HG03175 (cell line): ENCODE results near the gene TBXAS1.
"Not testable (repeated sequence)": the region's sequence is repeated elsewhere in the genome, so short reads cannot be mapped to it uniquely, and the experiment has no call there.

ENCODE experiments used
- ATAC-seq: cut with Tn5 transposase; IDR thresholded peaks from one replicate; pipeline ENCODE4 v1.9.1; 2021; ENCODE audit warnings: mild to moderate bottlenecking, moderate library complexity; ENCODE audit not compliant: unreplicated experiment

Gene TBXAS1

DNA sequence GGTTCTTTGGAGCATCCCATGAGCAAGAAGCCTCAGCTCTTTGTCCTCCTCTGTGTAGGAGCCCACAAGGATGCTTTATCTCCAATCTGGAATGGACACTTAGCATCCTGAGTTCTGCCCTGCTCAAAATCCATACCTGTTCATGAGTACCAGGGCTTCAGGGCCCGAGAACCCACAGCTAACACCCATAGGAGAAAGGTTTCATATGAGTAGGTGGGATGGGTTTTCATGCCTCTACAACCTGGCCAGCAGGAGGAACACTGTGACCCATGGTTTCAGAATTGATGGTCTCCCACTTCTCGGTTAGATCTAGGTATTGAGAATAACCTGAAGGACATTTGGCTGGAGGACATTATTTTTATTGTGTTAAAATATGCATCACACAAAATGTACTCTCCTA lies 57.8 kb downstream of the TBXAS1 start:
- no peak for ATAC-seq

DNA sequence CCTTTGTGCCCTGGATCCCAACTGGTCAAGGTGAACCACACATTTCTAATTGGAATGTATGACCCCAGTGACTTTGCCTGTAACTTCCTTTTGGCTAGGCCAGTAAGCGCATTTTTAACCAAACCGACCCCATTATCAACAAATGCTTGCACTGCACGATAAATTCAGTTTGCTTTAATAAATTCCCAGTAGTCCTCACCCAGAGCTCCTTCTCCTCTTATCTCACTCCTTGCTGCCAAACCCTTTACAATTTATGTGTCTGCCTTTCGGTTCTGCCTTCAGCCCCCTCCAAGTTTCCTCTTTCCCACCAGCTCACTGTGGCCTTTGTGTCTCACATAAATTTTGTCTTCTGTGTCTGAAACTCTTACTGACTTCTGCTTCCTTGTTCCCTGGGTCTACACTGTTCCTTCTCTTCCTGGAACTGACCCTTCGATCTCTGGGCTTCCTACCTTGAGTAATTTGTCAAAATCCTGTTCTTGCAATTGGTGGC lies 59.0 kb downstream of the TBXAS1 start:
- ATAC-seq, result no peak

DNA sequence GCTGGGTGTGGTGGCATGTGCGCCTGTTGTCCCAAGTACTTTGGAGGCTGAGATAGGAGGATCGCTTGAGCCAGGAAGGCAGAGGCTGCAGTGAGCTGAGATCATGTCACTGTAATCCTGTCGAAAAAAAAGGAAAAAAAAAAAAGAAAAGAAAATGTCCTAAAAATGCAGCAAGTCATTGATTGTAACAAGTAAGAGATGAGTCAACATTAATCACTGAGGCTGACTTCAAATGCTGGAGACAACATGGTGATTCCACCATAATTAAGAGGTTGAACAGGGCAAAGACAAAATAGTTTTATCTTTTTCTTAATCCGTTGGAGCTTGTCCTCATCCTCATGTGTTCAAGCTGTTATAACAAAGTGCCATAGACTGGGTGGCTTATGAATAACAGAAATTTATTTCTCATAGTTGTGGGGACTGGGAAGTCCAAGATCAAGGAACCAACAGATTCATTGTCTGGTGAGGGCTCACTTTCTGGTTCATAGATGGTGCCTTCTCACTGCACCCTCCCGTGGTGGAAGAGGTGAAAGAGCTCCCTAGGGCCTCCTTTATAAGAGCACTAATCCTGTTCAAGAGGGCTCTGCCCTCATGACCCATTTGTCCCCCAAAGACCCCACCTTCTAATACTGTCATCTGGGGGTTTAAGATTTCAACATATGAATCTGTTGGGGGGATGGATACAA lies 60.3 kb downstream of the TBXAS1 start:
- no peak for ATAC-seq

GRCh38 chr7:139893461-139893860 lies 64.4 kb downstream of the TBXAS1 start:
- no peak for ATAC-seq

DNA sequence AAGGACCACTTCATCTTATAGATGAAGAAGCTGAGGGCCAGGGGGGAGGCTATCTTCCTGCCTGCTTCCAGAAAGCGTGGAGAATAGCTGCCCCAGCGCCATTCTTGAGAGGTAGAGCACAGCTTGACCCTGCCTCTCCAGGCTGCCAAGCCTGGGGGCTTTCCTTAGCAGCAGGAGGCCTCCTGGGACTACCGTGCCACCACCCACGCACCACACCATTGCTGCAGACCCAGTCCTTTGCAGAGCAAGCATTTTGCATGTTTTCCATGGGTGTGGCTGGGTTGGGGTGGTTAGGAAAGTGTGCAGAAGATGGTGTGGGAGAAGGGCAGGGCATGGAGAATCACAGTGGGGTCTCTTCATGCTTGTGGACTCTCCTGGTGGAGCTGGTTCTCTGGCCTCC lies 64.9 kb downstream of the TBXAS1 start:
- ATAC-seq, result no peak

DNA sequence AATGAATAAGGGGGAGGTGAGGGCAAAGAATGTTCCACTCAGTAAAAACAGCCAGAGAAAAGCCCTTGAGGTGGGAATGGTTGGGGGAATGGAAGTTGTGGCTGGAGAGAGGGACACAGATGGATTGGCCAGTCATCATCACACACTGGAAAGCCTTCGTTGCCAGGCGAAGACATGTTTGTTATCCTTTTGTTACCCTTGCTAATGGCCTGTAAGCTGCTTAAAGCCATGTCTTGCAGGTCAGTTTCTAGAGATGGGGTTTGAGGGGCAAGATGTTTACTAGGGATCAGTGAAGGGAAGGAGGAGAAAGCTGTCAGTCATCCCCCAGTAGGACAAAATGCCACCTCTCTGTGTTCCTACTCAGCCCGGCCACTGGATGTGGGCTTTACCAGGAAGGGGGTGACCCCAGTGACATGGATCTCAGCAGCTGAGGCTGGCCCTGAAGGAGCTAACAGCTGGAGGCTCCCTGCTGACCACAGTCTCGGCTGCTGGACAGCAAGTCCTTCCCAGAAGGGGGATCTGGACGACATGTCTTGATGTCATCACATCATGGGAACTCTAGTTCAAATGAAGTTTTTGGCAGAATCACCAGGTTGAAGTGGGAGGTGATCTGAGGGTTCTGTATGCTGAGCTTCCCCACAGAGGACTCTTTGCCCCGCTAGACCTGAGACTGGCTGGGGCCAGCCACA lies 66.2 kb downstream of the TBXAS1 start:
- no peak for ATAC-seq

DNA sequence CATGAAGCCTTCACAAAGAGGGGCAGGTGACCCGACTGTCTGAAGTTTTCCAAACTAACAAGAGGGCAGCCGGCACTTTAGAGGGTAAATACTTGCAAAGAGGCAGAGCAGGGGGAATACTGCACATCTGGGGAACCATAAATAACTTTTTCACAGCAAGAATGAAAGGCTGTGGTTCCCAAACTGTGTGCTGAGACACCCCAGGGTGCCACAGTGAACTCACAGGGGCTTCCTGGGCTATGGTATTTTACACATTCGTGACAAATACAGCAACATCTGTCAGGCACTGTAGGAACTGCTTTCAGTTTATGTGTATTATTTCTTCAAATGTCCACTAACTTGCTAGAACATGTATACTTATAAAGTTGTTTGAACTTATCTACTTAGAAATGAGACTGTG lies 67.2 kb downstream of the TBXAS1 start:
- ATAC-seq, result no peak

DNA sequence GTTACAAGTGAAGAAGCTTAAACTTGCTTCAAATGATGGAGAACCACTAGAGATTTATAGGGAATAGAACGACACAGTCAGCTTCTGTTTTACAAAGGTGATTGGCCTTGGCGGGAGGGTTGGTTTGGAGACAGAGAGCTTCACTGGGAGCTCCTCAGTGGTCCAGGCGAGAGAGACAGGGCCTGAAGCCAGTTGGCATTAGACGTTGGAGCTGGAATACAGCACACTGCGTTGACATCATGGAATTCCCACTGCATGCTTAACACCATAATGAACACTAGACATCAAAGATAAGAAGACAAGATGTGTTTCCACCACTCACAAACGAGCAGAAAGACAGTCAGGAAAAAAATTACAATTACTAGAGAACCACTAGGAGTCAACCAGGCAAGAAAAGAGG lies 67.8 kb downstream of the TBXAS1 start:
- ATAC-seq, result no peak

- ATAC-seq, result no peak
Observed at GRCh38 chr7:139897422-139898090, 68.5 kb downstream of the TBXAS1 start.

DNA sequence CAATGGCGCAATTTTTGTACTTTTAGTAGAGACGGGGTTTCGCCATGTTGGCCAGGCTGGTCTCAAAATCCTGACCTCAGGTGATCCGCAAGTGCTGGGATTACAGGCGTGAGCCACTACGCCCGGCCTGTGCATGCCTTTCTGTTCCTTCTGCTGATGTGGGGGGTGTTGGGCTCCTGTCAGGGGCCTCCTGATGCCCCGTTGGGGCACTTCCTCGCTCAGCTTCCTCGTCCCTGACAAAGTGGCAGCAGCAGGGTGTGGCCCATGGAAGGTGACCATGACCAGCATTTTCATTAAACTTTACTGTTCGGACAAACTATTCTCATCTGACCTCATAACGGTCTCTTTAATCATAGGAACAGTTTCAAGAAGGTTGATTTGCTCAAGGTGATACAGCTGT lies 69.4 kb downstream of the TBXAS1 start:
- no peak for ATAC-seq

DNA sequence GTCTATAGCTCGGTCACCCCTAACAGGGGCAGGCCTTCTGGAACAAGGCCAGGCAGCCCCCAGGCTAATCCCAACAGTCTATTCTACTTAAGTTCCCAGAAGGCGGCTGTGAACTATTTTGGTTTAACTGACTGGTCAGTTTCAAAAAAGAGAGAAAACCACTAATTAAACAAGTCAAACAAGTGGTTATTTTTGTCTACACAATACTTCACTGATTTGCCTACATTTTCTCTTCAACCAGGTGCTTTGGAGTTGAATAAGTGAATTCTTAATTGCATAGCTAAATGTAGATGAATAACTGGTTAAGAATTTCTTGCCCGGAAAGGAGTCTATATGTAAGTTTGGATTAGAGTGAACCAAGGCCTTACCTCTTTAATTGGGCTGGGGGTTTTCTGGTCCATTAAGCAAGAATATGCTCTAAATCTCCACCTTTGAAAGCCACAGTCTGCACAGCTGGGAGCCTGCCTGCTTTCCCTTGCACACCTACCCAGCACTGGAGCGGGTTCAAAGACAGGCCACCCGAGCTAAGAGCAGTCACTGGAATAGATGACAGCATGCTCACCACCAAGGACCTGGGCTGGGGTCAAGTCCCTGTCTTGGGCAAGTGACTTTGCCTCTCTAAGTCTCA lies 70.4 kb downstream of the TBXAS1 start:
- no peak for ATAC-seq

DNA sequence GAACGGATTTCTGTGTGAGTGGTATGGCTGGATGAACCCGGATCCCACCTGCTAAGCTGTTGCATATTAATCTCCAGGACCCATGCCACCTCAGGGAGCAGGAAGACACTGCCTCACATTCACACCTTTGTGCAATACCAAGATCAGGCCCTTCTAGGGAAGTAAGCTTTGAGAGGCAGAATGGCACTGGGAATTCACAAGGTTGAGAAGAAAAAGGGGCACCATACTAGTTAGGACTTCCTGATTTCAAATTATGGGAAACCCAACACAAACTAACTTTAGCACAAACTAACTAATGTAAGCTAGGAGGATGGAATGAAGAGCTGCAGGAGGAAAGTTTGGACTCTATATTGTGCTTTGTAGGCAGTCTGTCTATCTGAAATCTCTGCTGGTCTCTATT lies 71.3 kb downstream of the TBXAS1 start:
- no peak for ATAC-seq

DNA sequence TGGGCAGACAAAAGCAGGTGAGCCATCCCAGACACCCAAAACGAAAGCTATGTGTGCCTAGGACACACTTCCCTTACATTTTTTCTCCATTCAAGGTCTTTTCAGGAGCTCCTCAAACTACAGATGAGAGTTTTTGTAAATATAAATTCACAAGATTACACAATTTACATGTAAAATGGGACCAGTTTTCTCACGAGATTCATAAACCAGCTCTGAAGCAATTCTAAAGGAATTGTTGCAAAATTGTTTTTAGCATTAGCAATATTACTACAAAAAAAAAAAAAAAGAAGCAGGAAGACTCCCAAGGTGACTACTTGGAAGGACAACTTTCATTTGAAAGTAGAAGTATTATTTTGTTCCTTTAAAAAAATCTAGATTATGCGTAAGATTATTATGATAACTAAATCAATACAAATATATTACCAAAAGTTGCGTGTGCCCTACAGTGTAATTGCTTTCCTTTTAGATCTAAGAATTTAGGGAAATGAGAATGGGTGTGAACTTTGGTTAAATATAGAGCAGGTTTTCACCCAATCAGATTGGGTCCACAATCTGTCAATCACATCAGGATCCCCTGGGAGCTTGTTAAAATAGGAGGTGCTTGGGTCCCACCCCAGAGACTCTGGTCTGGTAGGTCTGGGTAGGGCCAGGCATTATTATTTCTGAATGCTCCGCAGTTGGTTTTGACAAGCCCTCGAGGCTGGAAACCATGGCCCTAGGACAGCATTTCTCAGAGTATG lies 72.2 kb downstream of the TBXAS1 start:
- no peak for ATAC-seq

- no peak for ATAC-seq
Observed at GRCh38 chr7:139901901-139902300, 72.8 kb downstream of the TBXAS1 start.

DNA sequence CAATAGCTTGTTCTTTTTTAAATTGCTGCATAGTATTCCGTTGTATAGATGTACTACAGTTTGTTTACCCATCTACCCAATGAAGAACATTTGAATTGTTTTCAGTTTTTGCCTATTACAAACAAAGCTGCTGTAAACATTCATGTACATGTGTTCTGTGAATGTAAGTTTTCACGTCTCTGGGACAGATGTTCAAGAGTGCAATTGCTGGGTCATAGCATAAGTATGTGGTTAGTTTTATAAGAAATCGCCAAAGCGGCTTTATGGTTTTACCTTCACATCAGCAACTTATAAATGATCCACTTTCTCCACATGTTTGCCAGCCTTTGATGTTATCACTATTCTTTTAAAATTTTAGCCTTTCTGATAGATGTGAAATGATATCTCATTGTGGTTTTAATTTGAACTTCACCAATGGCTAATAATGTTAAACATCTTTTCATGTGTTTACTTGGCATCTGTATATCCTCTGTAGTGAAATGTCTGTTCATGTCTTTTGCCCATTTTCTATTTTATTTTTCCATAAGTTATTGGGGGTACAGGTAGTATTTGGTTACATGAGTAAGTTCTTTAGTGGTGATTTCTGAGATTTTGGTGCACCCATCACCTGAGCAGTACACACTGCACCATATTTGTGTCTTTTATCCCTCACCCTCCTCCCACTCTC lies 73.5 kb downstream of the TBXAS1 start:
- ATAC-seq, result no peak

DNA sequence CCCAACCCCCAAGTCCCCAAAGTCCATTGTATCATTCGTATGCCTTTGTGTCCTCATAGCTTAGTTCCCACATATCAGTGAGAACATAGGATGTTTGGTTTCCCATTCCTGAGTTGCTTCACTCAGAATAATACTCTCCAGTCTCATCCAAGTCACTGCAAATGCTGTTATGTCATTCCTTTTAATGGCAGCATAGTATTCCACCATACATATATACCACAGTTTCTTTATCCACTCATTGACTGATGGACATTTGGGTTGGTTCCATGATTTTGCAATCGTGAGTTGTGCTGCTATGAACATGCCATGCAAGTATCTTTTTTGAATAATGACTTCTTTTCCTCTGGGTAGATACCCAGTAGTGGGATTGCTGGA lies 74.0 kb downstream of the TBXAS1 start:
- ATAC-seq, result not testable (repeated sequence)

GRCh38 chr7:139906879-139907278 lies 77.8 kb downstream of the TBXAS1 start:
- no peak for ATAC-seq

DNA sequence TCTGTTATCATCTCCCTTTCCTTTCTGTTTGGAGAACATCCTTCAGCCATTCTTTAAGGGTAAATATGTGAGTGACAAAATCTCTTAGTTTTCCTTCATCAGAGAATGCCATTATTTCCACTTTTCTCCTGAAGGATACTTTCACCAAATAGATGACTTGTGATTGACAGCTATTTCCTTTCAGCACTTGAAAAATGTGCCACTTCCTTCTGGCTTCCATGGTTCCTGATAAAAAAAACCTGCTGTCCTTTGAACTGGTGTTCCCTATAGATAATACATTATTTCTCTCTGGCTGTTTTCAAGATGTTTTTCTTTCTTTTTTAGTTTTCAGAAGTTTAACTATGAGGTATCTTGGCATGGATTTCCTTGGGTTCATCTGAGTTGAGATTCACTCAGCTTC lies 79.7 kb downstream of the TBXAS1 start:
- ATAC-seq, result no peak

DNA sequence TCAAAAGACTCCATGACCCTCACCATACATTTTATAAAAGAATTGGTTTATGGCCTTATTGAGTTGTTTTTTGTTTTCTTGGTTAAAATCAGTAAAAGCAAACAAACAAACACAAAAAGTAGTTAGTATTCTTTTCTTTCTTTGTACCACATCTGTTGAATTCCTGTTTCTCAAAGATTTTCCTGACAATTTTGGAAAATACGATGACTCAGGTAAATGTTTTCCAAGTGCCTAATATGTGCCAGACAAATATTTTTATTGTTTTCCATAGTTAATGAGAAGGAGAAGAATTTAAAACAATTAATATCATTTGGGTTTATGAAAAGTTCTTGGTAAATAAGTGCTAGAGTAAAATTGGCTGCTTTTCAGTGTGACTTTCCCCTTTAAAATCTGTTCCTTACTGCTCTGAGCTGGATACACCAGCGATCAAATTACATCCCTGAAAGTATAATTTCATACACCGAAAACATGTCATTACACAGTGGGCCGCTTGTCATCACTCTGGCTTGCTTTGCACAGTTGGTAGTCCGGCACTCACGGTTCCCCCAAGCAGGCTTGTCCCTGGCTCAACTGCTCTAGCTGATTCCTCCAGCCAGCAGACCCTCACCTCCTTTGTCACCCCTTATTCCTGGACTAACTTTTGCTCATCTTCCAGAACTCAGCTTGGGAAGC lies 80.5 kb downstream of the TBXAS1 start:
- no peak for ATAC-seq
